CD4-positive, alpha-beta T cell treated with Interleukin-10 for 1 hour (primary cell): Measurements from ENCODE around the gene CTSH.

Experiments used
- DNase-seq: peaks from one replicate; pipeline ENCODE4 v3.0.0-alpha.2; 2020

CTSH gene

DNA sequence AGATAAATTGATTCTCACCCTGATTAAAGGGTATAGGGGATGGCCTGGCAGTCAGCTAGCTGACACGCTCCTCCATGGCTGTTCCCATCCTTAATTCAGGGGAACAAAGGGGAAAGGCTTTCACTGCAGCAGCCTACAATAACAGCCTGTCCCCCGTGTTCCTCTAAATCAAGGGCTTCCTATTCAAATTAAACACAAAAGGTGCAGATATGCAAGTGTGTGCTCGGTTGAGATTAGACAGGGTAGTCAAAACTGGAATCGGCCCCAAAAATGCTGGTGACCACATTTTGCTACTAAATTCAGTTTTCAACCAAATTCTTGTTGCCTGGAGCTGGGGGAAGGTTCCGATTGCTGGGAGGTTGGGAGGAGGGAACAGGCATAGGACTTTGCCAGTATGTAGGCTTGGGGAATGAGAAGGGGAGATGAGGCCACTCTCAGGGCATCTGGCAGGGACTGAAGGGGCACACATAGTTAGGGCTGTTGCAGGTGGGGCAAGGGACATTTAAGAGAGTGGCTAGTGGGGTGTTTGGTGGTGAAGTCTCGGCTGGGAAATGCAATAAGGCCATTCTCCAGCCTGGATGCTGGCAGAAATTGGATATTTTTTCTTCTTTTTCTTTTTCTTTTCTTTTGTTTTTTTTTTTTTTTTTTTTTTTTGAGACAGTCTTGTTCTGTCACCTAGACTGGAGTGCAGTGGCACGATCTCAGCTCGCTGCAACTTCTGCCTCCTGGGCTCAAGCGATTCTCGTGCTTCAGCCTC, 32.9 kb upstream of the CTSH start:
- DNase-seq, result no peak

DNA sequence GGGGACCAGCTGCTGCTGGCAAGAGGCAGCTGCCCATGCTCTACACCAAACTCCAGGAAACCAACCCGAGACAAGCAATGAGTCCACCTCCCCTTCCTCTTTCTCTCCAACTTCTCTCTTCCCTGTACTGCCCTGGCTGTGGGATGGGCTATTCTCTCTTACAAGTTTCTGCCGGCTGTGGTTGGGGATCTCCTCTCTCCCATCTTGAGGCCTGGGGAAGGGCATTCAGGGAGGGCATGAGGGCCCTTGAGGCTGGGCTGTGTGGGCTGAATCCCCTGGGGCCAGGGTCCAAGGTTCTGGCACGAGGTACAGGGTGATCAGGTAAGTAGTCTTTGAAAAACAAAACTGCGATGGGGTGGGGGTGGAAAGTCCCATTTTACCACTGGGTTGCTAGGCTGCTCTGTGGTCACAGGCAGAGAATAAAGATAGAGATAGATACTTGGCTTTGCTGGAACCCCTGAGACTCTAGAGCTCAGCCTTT, 32.3 kb upstream of the CTSH start:
- DNase-seq, result no peak

DNA sequence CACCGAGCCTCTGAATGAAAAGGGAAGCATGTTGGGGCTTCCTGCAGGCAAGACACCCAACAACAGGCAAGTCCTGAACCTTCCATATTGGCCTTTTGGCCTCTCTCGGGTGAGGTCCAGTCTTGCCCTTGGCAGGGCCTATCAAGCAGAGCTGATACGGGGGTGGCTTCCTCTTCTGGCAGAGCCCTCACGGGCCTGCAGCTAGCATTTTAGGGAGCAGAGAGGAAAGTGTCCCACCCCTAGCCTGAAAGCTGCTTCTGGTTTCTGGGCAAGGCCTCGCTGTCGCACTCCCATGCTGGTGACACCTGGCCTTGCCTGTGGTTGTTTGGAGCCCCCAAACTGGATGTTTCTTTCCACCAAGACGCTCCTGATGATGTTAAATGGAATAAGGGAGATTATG, 31.8 kb upstream of the CTSH start:
- DNase-seq, result no peak

- DNase-seq, result no peak
Observed at GRCh38 chr15:78974272-78974918, 29.5 kb upstream of the CTSH start.

- DNase-seq, result no peak
Observed at GRCh38 chr15:78969687-78970349, 25.0 kb upstream of the CTSH start.

- no peak for DNase-seq
Observed at GRCh38 chr15:78968539-78969271, 23.9 kb upstream of the CTSH start.

GRCh38 chr15:78968114-78968513, 23.3 kb upstream of the CTSH start:
- no peak for DNase-seq

- DNase-seq, result no peak
Observed at GRCh38 chr15:78960308-78960707, 15.5 kb upstream of the CTSH start.

- no peak for DNase-seq
Observed at GRCh38 chr15:78959360-78959759, 14.5 kb upstream of the CTSH start.

DNA sequence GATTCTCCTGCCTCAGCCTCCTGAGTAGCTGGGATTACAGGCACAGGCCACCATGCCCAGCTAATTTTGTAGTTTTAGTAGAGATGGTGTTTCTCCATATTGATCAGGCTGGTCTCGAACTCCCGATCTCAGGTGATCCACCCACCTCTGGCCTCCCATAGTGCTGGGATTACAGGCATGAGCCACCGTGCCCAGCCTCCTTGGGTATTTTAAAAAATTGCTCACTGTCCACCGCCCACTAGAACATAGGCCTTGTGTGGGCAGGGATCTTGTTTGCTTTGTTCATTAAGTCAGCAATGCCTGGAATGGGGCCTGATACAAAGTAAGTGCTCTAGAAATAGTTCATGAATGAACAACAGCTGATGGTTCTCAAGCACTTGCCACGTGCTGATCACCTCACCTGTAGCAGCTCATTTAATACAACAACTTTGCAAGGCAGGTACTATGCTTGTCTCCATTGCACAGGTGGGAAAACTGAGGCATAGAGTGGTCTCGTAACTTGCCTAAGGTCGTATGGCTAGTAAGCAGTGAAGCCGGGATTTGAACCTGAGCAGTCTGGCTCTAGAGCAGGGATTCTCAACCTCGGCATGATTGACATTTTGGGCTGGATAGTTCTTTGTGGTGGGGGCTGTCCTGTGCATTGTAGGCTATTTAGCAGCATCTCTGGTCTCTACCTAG, 12.7 kb upstream of the CTSH start:
- DNase-seq, result no peak

GRCh38 chr15:78956937-78957336, 12.1 kb upstream of the CTSH start:
- DNase-seq, result no peak

DNA sequence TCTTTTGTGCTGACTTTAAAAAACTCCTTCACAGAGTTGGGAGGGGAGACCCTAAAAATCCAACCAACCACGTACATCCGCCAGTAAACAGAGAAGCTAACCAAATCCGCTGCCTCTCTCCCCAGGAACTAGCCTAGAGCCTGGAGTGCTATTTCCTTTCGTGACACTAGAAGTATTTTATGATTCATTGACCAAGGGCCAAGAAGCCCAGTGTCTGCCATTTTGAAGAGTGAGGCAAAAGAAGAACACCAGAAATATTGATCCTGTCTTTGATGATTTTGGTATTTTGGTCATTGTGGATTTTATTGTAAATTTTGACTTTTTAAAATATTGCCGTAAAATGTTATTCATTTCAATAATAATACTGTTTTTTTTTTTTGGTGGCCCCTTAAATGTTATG, 10.5 kb upstream of the CTSH start:
- no peak for DNase-seq

DNA sequence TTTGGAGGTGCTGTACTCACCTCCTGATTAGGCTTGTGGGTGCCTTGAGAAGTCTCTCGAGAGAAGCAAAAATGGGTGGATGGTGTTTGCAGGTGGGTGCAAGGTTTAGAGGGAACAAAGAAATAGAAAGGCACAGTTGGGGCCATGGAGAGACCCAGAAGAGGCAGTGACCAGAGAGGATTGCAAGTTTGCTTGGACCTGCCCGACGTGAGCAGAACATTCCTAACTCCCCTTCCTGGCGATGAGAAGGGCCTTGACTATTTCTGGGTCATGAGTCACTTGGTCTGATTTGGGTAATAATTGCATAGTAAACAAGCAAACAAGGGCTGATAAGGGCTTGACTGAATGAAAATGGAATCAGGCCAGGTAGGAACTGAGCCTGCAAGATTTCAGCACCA, 7.0 kb upstream of the CTSH start:
- DNase-seq, result no peak

DNA sequence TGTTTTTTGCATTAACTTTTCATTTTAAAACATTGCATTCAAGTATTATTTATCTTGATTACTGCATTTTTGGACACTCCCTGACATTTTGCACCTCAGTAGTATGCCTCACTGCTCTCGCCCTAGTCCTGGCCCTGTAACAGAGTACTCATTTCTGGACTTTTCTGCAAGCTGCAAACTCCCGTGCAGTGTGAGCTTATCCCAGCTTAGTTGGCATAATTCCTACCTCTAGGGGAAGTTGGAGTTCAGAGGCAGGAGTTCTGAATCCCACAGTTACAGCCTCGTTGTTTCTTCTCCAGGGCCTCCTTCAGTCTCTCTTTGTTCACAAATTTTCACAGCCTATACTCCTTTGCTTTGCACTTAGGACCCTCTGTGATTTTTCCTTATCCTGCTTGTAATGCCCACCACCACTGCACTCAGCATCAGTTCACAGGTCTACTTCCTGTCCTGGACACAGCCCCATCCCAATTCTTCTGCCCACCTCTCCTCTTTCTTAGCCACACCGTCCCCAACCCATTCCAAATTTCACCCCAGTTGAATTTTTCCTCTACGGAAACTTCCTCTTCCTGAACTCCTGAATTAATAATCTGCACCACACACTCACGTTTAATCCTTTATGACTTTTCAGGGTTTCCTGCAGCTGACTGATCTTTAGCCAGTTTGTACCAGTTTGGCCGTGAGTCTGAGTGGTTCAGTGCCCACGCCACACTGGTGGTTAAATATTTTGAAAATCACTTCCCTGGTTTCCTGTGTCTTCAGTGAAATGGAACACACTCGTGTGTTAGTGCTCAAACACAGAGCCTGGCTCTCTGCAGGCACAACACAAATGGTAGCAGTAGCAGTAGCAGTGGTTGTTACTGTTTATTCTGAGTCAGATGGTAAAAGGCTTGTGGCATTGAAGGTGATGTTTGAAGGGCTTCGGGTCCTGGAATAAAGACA, 6.3 kb upstream of the CTSH start:
- no peak for DNase-seq

DNA sequence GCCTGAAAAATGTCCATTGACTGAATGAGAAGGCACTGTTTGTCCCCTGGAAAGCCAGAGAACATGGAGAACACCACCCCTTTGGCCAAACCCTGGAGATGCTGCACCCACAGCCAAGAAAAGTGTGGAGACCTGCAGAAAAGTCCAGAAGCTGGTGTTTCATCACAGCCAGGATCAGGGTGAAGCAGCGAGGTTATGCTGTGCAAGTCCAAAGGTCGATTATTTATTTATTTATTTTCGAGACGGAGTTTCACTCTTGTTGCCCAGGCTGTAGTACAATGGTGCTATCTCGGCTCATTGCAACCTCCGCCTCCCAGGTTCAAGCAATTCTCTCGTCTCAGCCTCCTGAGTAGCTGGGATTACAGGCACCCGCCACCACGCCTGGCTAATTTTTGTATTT, 5.5 kb upstream of the CTSH start:
- DNase-seq, result no peak

DNA sequence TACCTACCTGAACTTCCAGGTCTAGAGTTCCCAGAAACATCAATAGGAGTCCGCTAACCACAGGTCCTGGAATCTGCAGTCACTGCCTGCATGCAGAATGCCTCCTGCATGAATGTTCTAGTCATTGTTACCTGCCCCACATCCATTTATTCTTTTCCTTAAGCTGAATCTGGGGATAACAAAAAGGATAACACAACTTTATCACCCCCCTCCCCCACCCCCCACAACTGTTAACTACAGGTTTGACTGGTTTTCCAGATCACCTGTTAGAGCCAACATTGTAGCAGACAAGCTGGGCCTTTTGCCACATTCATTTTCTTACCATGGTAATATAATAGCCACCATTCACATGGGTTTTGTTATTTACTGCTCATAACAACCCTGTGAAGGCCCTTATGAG, 4.6 kb upstream of the CTSH start:
- no peak for DNase-seq

- no peak for DNase-seq
Observed at GRCh38 chr15:78947506-78947905, 2.7 kb upstream of the CTSH start.

GRCh38 chr15:78946493-78946892, 1.6 kb upstream of the CTSH start:
- no peak for DNase-seq

DNA sequence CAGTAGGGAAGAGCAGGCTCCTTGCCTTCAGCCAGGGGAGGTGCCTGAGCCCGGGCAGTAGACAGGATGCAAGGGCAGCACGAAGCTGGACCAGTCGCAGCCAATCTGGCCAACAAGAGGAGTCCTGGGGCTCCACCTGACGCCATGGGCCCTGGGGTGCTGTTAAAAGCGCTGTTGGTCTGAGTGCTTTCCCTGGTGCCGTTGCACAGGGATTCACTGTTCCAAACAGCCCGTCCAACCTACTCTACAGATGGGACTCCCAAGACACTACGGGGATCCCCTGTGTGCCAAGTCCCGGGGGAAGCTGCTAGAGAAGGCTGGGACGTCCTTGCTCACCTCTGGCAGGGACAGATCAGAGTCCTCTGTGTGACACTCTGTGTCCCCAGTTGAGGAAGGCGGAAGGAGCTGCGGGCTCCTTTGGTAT, 632 bp downstream of the CTSH start:
- no peak for DNase-seq

DNA sequence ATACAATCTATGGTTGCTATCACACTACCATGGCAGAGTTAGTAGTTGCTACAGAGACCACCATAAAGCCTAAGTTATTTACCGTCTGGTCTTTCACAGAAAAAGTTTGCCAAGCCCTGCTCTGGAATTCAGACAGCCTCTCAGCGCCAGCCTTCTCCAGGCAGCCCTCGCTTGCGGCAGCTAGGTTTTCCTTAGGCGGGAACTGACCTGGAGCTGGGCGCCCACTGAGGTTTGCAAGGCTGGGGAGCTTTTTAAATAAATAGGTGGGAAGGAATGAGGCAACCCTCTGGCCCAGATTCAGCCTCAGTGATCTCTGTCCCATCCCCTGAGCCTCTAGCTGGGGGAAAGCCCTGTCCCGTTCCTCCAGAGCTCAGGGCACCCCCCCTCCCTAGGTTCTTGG, 1.2 kb downstream of the CTSH start:
- DNase-seq, result no peak

DNA sequence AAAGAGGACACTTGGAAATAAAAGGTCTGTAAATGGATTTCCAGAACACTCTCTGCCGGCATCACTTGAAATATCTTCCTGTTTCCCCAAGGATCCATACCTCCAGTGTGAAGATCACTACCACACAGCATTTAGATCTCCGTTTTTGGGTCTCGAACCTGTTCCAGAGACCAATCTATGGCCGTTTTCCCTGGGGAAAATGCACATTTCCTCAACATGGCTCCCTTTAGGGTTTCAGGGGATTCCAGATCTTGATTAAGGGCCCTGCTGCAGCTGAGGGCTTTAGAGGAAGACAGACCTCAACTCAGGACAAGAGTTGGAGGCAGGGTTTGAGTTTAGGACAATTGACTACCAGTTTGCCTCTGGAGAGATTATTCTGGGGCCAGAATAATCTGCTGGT, 2.1 kb downstream of the CTSH start:
- DNase-seq, result no peak
